ENCODE data around the gene MRPL54. TPM values are rescaled to one million over a fixed set of nuclear protein-coding genes. Genes with fewer than 3 reads are reported as not detected.

MRPL54 gene
- total and polyA plus RNA-seq, 2 experiments from 2014 or later = 42.2 to 86.8 TPM

DNA sequence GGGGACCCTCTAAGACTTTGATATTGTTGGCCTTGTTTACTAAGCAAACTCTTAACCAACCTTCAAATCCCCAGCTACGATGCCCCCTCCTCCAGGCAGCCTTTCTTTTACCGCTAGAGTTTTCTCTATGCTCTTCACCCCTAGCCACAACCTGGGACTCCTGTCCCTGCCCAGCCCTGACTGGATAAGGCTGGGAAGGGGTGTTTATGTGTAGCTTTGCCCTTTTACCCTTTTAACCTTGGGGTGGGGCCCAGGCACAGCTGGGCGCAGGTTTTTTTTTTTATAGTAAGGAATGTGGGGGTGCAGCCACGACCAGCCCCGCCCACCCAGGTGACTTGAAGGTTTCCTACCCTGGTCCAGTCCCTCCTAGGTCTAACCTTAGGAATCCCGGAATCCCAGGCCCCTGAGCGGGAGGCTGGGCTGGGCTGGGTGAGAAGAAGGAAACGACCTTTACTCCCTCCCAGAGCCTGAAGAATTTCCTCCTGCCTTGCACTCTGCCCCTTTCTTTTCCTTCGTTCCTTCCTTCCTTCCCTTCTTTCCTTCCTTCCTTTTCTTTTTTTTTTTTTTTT is 42.0 kb upstream of the MRPL54 start:
- no peak for TF ChIP-seq EZH2phosphoT487 (IDR thresholded peaks at IDR 0.05; ENCODE audit: low read depth, severe bottlenecking, unreplicated experiment)
- no peak for TF ChIP-seq EZH2 (IDR thresholded peaks at IDR 0.05; ENCODE audit: borderline replicate concordance)
- TF ChIP-seq, protein P1, sequence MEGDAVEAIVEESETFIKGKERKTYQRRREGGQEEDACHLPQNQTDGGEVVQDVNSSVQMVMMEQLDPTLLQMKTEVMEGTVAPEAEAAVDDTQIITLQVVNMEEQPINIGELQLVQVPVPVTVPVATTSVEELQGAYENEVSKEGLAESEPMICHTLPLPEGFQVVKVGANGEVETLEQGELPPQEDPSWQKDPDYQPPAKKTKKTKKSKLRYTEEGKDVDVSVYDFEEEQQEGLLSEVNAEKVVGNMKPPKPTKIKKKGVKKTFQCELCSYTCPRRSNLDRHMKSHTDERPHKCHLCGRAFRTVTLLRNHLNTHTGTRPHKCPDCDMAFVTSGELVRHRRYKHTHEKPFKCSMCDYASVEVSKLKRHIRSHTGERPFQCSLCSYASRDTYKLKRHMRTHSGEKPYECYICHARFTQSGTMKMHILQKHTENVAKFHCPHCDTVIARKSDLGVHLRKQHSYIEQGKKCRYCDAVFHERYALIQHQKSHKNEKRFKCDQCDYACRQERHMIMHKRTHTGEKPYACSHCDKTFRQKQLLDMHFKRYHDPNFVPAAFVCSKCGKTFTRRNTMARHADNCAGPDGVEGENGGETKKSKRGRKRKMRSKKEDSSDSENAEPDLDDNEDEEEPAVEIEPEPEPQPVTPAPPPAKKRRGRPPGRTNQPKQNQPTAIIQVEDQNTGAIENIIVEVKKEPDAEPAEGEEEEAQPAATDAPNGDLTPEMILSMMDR (IDR thresholded peaks at IDR 0.05; ENCODE audit: poor library complexity) = no peak
- H2AFZ ChIP-seq = no peak overlapping the region
- H3K79me2 ChIP-seq = peaks cover 33% of the 10 kb centered on the region
- H4K20me1 ChIP-seq (ENCODE audit: insufficient read depth, poor library complexity, severe bottlenecking) = peaks cover 19% of the 10 kb centered on the region
- H3K9me2 ChIP-seq (replicated peaks; ENCODE audit: insufficient read depth) = no peaks in the 10 kb centered on the region
- H3K9me3 ChIP-seq (ENCODE audit: low read depth) = no peaks in the 10 kb centered on the region
- peaks cover 9% of the 10 kb centered on the region for H3K4me1 ChIP-seq (ENCODE audit: insufficient read depth)
- peak overlapping the region; percentile 85 for H3K27ac ChIP-seq
- H3K36me3 ChIP-seq (replicated peaks; ENCODE audit: insufficient read depth, low read depth) = no peaks in the 10 kb centered on the region
- peak overlapping the region; percentile 67 for H3K4me2 ChIP-seq
- no peak overlapping the region for H3K4me3 ChIP-seq
- DNase-seq (ENCODE audit: low spot score) = peak; percentile 78
- WGBS (ENCODE audit: low lambda C conversion rate, missing lambda C conversion rate) = 22% methylated on average over 8 of the region's 9 CpGs
- H3K27me3 ChIP-seq = no peaks in the 10 kb centered on the region

DNA sequence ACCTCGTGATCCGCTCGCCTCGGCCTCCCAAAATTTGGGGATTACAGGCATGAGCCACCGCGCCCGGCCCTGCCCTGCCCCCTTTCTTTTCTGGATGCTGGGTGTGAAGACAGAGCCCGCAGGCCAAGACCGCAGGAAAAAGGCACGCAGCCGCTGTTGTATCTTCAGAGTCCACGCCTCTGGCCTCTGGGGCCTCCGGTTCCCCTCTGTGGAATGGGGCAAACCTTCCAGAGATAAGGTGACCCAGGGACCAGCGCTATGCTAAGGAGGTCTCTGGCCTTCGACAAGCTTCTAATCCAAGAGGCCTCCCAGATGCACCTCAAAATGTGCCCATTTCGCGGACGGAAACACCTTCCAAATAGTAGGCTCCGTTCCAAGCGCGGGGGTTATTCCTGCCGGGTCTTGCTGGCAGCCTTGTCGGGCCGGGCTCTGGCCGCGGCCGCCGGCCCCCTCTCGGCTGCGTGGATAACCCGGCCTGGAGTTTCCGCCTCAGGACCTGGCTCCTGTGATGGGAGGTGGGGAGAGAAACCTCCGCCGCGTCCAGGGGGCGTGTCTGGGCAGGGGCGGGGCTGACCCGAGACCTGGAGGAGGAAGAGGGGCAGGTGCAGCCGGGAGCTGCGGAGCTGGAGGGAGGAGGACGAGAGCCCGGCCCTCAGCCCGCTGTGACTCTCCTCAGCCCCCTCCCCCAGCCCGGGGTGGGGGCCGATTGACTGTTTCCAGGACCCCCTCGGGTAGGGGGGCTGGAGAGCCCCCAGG is 41.2 kb upstream of the MRPL54 start:
- H4K20me1 ChIP-seq (ENCODE audit: insufficient read depth, poor library complexity, severe bottlenecking) = peaks cover 19% of the 10 kb centered on the region
- no peaks in the 10 kb centered on the region for H3K9me3 ChIP-seq (ENCODE audit: low read depth)
- H3K27ac ChIP-seq = peak overlapping the region; percentile 85
- peak; percentile 95 for DNase-seq (ENCODE audit: low spot score)
- H3K4me1 ChIP-seq (ENCODE audit: insufficient read depth) = peaks cover 9% of the 10 kb centered on the region
- H3K9me2 ChIP-seq (replicated peaks; ENCODE audit: insufficient read depth) = no peaks in the 10 kb centered on the region
- H3K36me3 ChIP-seq (replicated peaks; ENCODE audit: insufficient read depth, low read depth) = no peaks in the 10 kb centered on the region
- H3K79me2 ChIP-seq = peaks cover 24% of the 10 kb centered on the region
- WGBS (ENCODE audit: low lambda C conversion rate, missing lambda C conversion rate) = 32% methylated on average over 34 of the region's 46 CpGs
- H2AFZ ChIP-seq = no peak overlapping the region
- peak overlapping the region; percentile 79 for H3K4me2 ChIP-seq
- H3K27me3 ChIP-seq = no peaks in the 10 kb centered on the region
- H3K4me3 ChIP-seq = peak overlapping the region; percentile 61
- no peak for TF ChIP-seq EZH2 (IDR thresholded peaks at IDR 0.05; ENCODE audit: borderline replicate concordance)
- TF ChIP-seq, protein P1 (IDR thresholded peaks at IDR 0.05; ENCODE audit: poor library complexity) = no peak
- no peak for TF ChIP-seq EZH2phosphoT487 (IDR thresholded peaks at IDR 0.05; ENCODE audit: low read depth, severe bottlenecking, unreplicated experiment)

DNA sequence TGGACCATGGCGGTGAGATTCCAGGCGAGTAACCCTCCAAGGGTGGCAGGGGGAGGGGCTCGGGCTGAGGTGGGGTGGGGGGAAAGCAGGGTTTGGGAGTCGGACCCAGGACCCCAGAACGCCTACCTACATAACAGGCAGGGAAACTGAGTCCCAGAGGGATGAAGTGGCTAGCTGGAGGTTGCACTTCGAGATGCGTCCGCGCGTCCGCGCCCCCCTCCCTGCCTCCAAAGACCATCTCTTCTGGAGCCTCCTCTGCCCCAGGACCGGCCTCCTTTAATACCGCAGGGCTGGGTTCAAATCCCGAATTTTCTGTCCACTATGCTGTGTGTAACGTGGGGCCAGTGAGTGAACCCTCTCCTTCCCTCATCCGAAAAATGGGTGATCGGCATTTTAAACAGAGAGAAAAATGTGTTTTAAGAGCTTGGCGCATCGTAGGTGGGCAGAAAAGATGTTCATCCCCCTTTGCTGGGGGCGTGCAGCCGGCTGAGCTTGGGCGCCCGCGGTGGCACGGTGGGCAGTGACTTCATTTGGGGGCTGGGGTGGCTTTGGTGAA is 40.5 kb upstream of the MRPL54 start:
- WGBS (ENCODE audit: low lambda C conversion rate, missing lambda C conversion rate) = 5% methylated on average over 21 of the region's 26 CpGs
- H3K4me2 ChIP-seq = peak overlapping the region; percentile 79

More for the DNA sequence above, 40.5 kb upstream of the MRPL54 start:
- no peak for DNase-seq (ENCODE audit: low spot score)
- peak overlapping the region; percentile 65 for H3K27ac ChIP-seq
- no peaks in the 10 kb centered on the region for H3K27me3 ChIP-seq
- H3K36me3 ChIP-seq (replicated peaks; ENCODE audit: insufficient read depth, low read depth) = no peaks in the 10 kb centered on the region
- H3K4me3 ChIP-seq = peak overlapping the region; percentile 61
- no peaks in the 10 kb centered on the region for H3K9me3 ChIP-seq (ENCODE audit: low read depth)
- H3K4me1 ChIP-seq (ENCODE audit: insufficient read depth) = peaks cover 9% of the 10 kb centered on the region
- H3K9me2 ChIP-seq (replicated peaks; ENCODE audit: insufficient read depth) = no peaks in the 10 kb centered on the region
- peaks cover 23% of the 10 kb centered on the region for H3K79me2 ChIP-seq
- no peak overlapping the region for H2AFZ ChIP-seq
- TF ChIP-seq, protein P1 (IDR thresholded peaks at IDR 0.05; ENCODE audit: poor library complexity) = no peak
- TF ChIP-seq EZH2phosphoT487 (IDR thresholded peaks at IDR 0.05; ENCODE audit: low read depth, severe bottlenecking, unreplicated experiment) (no peak), EZH2 (IDR thresholded peaks at IDR 0.05; ENCODE audit: borderline replicate concordance) (no peak)
- peaks cover 19% of the 10 kb centered on the region for H4K20me1 ChIP-seq (ENCODE audit: insufficient read depth, poor library complexity, severe bottlenecking)

All from hepatocyte (in vitro differentiated cells).